NT2/D1 (cell line): ENCODE data around the gene TGFB2.

Experiments
- YY1 ChIP-seq: IDR thresholded peaks from 2 replicates; pipeline ENCODE4 v1.6.1; 2011; ENCODE audit not compliant: insufficient read length, insufficient read depth
- ZNF274 ChIP-seq: IDR thresholded peaks from 2 replicates; pipeline ENCODE4 v1.6.1; 2011; ENCODE audit warnings: mild to moderate bottlenecking, low read depth, low read length

GRCh38 chr1:218454700-218455282 is 109.7 kb downstream of the TGFB2 start:
- no peak for TF ChIP-seq YY1
- no peak for TF ChIP-seq ZNF274
